ENCODE measurements around the gene OR8G1.

DNA sequence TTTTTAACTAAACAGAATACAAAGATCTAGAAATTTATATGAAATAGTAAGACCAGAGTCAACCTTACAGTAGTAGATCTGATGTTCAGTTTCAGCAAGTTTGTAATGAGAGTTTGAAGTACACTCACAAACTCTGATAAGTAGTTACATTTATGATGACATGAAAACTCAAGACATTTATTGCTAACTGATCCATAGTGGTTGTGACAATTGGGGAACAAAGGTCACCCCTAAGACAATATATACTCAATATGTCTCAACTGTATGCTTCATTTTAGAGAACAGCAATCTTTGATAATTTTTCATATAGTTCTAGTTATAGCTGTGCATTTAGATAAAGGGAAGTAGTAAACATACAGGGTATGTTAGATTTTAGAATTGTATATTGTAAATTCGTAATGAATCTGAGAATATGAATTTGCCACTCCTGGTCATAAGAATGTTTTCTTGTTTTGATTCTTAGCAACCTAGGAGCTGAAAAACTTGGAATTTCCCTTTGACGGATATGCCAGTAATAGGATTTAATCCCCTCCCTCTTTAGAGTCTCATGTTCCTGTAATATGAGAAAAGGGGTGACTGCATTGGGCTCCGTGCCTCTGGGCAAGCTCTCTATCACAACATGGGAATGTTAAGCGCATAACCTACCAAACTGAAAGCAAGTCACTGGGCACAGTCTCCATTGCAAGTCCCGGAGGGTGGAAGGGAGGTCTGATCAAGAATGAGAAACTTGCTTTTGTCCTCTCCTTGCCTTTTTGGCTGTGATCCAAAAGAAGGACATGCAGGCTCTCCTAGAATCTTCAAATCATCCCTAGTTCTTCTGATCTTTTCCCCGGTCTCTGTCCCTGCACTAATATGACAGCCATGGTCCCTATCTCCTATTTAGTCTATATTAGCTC, 46.4 kb upstream of the OR8G1 start:
- no peak for TF ChIP-seq POLR2A (IDR thresholded peaks at IDR 0.05)
- TF ChIP-seq, protein P1, sequence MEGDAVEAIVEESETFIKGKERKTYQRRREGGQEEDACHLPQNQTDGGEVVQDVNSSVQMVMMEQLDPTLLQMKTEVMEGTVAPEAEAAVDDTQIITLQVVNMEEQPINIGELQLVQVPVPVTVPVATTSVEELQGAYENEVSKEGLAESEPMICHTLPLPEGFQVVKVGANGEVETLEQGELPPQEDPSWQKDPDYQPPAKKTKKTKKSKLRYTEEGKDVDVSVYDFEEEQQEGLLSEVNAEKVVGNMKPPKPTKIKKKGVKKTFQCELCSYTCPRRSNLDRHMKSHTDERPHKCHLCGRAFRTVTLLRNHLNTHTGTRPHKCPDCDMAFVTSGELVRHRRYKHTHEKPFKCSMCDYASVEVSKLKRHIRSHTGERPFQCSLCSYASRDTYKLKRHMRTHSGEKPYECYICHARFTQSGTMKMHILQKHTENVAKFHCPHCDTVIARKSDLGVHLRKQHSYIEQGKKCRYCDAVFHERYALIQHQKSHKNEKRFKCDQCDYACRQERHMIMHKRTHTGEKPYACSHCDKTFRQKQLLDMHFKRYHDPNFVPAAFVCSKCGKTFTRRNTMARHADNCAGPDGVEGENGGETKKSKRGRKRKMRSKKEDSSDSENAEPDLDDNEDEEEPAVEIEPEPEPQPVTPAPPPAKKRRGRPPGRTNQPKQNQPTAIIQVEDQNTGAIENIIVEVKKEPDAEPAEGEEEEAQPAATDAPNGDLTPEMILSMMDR (IDR thresholded peaks at IDR 0.05), result no peak

Data from heart left ventricle (tissue), 13 donors.